Stimulated activated CD8-positive, alpha-beta memory T cell treated with anti-CD3 and anti-CD28 coated beads, Interleukin-12 subunit alpha, Interleukin-12 subunit beta, amount 100 ng/mL, for 1 hour (primary cell): ENCODE measurements around the gene MFRP.
A peak's percentile ranks its signal among the peaks of the same experiment; 100 is the strongest.

Source experiments
- DNase-seq: peaks from one replicate; pipeline ENCODE4 v3.0.0-alpha.2; 2020; ENCODE audit warnings: low read depth

Gene MFRP

DNA sequence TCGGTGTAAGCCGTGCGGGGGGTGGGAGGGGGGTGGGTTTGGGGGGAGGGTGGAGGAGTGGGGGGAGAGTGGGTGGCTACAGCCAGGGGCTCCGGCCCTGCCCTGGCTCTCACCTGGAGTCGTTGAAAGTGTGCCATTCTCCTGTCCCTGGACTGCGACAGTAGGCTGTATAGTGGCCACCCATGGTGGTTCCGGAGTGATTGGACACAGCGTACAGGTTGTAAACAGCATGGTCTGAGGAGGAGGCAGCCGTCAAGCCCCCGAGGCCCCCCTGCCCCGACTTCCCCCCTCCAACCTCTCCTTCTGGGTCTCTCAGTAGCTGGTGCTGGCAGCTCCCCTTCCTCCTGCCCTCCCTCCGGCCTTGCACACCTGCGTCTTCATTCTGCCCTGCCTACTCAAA is 10.6 kb upstream of the MFRP start:
- DNase-seq = no peak

DNA sequence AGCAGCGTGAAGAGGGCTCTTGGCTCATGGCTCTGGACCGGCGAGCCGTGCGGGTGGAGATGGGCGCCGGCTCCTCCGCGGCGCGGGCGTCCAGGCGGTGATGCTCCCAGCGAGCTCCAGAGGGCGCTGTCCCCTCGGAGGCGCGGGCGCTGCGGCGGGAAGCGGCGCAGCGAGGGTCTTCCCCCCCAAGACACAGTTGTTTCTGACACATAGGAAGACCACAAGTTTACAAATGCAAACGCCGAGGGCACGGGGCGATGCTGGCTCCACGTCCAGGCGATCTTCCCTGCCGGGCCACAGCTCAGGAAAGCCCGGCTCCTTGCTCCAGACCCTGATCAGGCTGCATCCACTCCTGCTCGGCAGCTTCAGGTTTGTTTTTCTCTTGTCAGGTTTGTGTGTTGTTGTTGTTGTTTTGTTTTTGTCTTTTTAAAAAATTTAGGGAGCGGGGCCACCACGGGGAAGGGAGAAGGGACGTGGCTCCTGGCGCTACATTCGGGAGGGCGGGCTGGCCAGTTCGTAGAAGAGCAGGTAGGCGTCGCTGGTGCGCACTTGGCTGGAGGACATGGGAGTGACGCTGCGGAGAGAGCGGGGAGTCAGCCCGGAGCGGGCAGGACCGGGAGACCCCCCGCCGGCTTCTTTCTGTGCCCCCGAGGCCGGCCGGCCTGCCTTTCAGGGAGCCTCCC is 10.0 kb upstream of the MFRP start:
- peak; percentile 52 for DNase-seq

- no peak for DNase-seq
These were observed 8.8 kb upstream of the MFRP start for GRCh38 chr11:119355091-119355843.

DNA sequence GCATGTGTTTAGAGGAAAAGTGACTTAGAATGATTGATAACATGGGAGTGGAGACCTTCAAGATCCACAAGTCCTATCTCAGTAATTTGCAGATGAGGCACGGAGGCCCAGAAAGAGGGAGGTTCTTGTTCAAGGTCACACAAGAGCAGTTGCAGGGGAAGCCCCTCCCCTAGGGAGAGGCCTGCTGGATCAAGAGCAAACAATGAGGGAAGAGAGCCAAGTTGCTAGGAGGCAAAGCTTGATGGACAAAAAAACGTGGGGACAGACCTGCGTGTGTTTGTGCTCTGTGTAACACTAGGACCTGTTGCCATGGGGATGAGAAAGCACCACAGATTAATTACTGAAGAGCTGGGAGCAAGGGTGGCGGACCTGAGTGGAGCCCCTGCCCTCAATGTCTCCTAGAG is 6.4 kb upstream of the MFRP start:
- DNase-seq = no peak

GRCh38 chr11:119351232-119351631 is 4.7 kb upstream of the MFRP start:
- DNase-seq = no peak

GRCh38 chr11:119350302-119350701 is 3.8 kb upstream of the MFRP start:
- DNase-seq = no peak

DNA sequence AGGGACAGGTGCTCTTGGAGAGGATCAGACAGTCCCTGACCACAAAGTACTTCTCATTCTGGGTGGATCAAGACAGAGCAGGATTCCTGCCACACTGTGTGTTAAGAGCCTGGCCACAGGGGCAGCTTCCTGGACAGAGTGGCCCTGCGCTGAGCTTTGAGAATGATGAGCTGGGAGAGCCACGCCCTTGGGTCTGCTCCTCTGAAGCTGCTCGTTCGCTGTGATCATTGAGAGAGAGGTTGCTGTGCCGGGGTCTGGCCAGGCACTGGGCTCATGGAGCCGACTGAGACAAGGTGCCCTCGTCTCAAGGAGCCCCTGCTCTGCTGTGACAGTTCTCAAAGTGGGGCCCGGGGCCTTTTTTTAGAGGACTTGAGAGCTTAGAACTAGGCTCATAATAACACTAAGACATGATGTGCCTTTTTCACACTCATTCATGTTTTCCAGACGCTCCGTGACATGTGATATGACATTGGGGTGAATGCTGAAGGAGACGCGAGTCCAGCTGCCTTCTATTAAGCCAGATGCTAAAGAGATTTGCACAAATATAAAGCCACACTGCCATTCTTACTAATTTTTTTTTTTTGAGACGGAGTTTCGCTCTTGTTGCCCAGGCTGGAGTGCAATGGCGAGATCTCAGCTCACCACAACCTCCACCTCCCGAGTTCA is 1.6 kb upstream of the MFRP start:
- DNase-seq = no peak

DNA sequence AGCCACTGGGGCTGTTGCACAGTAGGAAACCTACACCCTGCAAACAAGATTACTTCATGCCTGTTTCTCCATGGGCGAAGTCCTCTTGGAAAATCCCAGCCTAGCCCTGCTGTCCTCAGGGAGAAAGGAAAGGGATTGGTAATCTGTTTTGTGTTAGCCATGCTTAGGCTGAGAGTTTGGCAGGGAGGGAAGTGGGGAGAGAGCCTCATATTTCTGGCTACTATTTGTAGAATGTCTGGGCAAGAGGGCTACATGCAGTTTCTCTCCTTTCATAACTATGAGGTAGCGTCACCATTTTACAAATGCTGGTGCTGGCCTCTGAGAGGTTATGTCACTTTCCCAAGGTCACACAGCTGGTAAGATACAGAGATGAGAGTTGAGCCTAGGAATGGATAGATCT is 737 bp upstream of the MFRP start:
- no peak for DNase-seq

GRCh38 chr11:119345685-119346084 is 820 bp downstream of the MFRP start:
- no peak for DNase-seq

GRCh38 chr11:119344291-119345010 is 2.1 kb downstream of the MFRP start:
- no peak for DNase-seq

DNA sequence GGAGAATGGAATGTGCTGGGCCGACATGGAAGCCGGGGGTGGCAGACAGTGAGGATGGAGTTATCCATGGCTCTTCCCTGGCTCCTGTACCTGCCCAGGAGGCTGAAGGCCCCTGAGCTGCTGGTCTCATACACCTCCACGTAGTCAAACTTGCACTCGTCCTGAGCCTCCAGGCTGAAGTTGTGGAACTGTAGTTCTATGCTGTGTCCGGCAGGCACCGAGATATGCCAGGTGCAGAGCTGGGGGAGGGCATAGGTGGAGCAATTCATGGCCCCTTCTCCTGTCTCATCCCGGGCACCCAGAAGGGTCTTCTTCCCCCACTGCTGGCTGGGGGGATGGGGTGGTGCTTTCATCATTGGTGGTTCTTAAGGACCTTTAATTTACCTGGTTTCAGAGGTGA is 2.8 kb downstream of the MFRP start:
- DNase-seq = no peak

GRCh38 chr11:119342362-119343130 is 4.0 kb downstream of the MFRP start:
- no peak for DNase-seq

GRCh38 chr11:119342023-119342300 is 4.5 kb downstream of the MFRP start:
- no peak for DNase-seq

GRCh38 chr11:119341222-119342022 is 5.1 kb downstream of the MFRP start:
- DNase-seq = no peak

- DNase-seq = no peak
These were observed 5.9 kb downstream of the MFRP start, which contains the start of gene C1QTNF5 for GRCh38 chr11:119340335-119341221. Gene C1QTNF5, minus strand, starts transcription at chr11:119340883. Its CDS starts 486 bp downstream, at chr11:119340397.

DNA sequence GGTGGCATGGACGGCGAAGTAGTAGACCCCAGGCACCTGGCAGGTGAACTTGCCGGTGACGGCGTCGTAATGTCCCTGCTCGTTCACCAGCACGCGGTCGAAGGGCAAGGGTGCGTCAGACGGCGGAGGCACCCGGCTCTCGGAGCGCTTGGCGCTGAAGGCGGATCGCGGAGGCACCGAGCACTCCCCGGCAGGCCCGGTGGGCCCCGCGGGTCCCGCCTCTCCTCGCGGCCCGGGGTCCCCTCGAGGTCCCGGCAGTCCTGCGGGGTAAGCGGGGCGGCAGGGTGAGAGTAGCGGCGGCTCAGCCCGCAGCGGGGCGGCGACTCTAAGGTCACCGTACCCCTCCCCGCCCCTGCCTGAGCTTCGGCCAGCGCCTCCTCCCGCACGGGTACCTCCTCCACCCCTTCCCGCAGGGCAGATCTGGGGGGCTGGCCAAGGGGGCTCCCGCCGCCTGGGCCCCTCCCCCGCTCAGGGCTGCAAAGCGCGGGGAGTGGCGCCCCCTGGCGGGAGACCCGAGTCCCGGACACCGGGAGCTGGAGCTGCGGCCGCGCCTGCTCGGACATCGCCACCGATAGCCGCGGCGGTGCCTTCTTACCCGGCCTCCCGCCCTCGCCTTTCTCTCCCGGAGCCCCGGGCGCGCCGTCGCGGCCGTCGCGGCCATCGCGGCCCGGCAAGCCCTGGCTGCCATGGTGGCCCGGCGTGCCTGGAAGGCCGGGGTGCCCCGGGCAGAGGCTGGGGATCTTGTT is 6.7 kb downstream of the MFRP start:
- DNase-seq = no peak

- no peak for DNase-seq
These were observed 7.4 kb downstream of the MFRP start for GRCh38 chr11:119338965-119339588.

DNA sequence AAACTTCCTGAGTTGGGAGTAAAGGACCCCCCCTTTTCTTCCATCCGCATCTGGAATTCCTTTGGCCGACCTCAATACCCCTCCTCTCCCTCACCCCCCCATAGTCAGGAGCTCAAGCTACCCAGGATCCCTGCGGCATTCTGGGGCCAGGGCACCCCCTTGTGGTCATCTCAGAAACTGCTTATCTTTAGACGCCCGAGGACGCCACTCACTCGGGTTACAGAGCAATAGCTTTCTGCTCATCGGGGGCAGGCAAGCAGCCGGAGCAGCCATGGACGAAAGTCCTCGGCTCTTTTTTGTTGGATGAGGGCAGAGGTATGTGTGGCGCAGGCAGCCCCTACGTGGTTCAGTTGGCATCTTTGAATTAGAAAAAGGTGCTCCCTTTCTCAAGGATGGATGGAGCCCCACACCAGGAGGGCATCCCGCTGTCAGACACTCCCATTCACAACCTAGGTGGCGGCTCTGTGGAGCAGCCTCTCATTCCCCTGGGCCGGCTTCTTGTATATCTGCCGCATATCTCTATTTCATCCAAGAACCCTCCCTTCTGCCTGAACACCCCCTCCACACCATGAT is 8.1 kb downstream of the MFRP start:
- DNase-seq = peak; percentile 49
